T-helper 17 cell (primary cell): ENCODE measurements around the gene RBCK1. TPM values are rescaled to one million over a fixed set of nuclear protein-coding genes. Genes with fewer than 3 reads are reported as not detected.
"Not testable (repeated sequence)": the region's sequence is repeated elsewhere in the genome, so short reads cannot be mapped to it uniquely, and the experiment has no call there.

Source experiments
- ATAC-seq: fragments of 150-1000 bp; cut with Tn5 transposase; 2 replicates; pipeline ENCODE4 v1.10.0; 2021; ENCODE audit warnings: mild to moderate bottlenecking, moderate library complexity
- DNase-seq, 3 donors: peaks; one replicate each; pipeline versions ENCODE4 v3.0.0 to v3.0.0-alpha.2; 2020 to 2021
- H3K9me3 ChIP-seq: one replicate; pipeline ENCODE4 v1.7.0; 2013; ENCODE audit warnings: low read length, mild to moderate bottlenecking; ENCODE audit not compliant: control insufficient read depth, poor library complexity, severe bottlenecking
- H3K27ac Mint-ChIP-seq: one replicate; pipeline ENCODE4 v1.8.0; 2022; ENCODE audit warnings: mild to moderate bottlenecking, moderate library complexity, mixed read lengths
- H3K27me3 Mint-ChIP-seq: one replicate; pipeline ENCODE4 v1.8.0; 2022; ENCODE audit warnings: mixed read lengths
- H3K36me3 Mint-ChIP-seq: one replicate; pipeline ENCODE4 v1.8.0; 2022; ENCODE audit warnings: low read depth, mixed read lengths
- H3K4me1 Mint-ChIP-seq: one replicate; pipeline ENCODE4 v1.8.0; 2022; ENCODE audit warnings: mild to moderate bottlenecking, mixed read lengths
- H3K4me3 Mint-ChIP-seq: one replicate; pipeline ENCODE4 v1.8.0; 2022; ENCODE audit warnings: mild to moderate bottlenecking, moderate library complexity, mixed read lengths
- total RNA-seq, 4 donors: library from RNA in 2 of 4; stranded (reverse) in 2 of 4; gene quantifications; one replicate each; pipeline ENCODE4 v1.2.3 and lab custom pipeline; 2022 to 2026

RBCK1 gene
- total RNA-seq, 2 donors from 2014 or later, result 62.1 to 72.7 TPM

DNA sequence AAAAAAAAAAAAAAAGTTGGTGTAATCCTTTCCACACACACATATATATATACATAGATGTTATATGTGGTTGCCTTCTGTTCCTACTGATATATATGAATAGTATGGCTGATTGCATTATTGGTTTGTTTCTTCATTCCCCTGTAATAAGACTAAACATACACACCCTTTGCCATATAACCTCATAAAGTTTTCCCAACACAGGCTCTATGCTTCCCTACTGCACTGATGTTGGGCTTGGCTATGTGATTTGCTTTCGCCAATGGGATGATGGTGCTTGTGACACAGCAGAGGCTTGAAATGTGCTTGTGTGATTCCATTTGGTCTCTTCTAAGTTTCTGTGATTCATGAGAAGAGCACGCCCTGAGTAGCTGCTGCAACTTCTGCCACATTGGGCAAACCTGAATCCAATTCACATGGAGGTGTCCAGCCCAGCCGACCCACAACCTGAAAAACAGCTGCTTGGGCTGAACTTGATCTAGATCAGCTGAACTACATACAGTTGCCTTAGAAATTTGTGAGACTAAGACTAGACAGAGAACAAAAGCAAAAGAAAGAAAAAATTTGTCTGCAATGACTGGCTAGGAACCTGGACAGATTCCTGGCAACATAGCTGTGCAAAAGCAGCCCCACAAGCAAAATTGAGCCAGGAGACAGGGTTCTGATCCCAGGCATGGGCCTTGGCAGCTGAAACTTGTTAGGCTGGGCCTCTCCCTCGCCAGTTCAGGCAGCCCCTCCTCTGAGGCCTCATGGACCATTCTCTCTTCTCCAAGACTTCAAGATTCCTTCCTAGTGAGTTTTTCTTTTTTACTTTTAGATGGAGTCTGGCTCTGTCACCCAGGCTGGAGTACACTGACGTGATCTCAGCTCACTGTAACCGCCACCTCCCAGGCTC is 67.6 kb downstream of the RBCK1 start:
- H3K4me3 Mint-ChIP-seq, result no peak overlapping the region
- peaks cover 4% of the 10 kb centered on the region for H3K36me3 Mint-ChIP-seq
- H3K27me3 Mint-ChIP-seq, result peaks cover 4% of the 10 kb centered on the region
- H3K27ac Mint-ChIP-seq, result peak overlapping the region; percentile 74
- ATAC-seq, result no peak
- H3K9me3 ChIP-seq, result no peaks in the 10 kb centered on the region
- DNase-seq, result no peak
- H3K4me1 Mint-ChIP-seq, result peaks cover 10% of the 10 kb centered on the region

DNA sequence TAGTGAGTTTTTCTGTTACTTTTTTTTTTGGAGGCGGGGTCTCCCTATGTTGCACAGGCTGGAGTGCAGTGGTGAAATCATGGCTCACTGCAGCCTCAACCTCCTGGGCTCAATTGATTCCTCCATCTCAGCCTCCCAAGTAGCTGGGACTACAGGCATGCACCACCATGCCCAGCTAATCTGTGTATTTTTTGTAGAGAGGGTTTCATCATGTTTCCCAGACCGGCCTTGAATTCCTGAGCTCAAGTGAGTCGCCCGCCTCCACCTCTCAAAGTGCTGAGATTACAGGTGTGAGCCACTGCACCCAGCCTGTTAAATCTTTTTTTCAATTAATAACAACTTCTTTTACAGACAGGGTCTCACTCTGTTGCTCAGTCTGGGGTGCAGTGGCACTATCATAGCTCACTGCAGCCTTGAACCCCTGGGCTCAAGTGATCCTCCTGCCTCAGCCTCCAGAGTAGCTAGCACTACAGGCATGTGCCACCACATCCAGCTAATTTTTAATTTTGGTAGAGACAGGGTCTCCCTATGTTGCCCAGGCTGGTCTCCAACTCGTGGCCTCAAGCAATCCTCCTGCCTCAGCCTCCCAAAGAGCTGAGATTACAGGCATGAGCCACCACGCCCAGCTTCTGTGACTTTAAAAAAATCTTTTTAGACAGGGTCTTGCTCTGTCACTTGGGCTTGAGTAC is 68.6 kb downstream of the RBCK1 start:
- ATAC-seq, H3K27me3 Mint-ChIP-seq, H3K36me3 Mint-ChIP-seq, H3K9me3 ChIP-seq, DNase-seq, H3K4me3 Mint-ChIP-seq: not testable (repeated sequence)
- H3K27ac Mint-ChIP-seq, result peak overlapping the region; percentile 74
- peaks cover 15% of the 10 kb centered on the region for H3K4me1 Mint-ChIP-seq

DNA sequence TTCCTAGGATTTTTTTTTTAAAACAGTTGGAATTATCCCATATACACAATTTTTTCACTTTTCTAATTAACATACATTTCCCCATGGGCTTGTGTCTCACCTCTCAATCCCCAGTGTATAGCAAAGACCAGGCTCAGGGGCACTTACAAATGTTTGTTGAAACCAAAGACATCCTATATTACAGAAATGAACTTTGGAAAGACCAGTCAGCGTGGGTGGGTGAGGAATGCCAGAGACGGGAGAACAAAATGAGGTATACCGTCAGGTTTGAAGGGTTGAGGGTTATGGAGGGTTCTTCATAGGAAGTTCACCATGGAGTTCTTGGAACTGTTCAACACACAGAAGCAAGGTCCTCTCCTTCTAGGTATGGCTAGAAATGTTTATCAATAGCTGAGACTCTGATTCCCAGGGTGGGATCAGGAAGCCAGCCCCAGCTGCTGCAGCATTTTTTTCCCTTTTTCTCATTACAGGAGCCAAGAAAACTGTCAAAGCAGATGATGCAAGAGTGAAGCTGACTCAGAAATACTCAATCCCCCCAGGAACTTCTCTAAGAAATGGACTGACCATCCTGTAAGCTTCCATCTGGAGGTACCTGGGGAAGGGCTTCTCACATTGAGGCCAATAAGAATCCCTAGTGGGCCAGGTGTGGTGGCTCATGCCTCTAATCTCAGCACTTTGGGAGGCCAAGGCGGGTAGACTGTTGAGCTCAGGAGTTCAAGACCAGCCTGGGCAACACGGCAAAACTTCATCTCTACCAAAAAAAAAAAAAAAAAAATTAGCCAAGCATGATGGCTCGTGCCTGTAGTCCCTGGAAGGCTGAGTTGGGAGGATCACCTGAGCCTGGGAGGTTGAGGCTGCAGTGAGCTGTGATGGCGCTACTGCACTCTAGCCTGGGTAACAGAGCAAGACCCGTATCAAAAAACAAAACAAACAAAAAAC is 70.2 kb downstream of the RBCK1 start:
- H3K4me3 Mint-ChIP-seq, result no peak overlapping the region
- H3K4me1 Mint-ChIP-seq, result peaks cover 19% of the 10 kb centered on the region
- H3K9me3 ChIP-seq, result no peaks in the 10 kb centered on the region
- H3K36me3 Mint-ChIP-seq, result peaks cover 4% of the 10 kb centered on the region
- H3K27ac Mint-ChIP-seq, result peak overlapping the region; percentile 70
- H3K27me3 Mint-ChIP-seq, result no peaks in the 10 kb centered on the region
- no peak for ATAC-seq
- DNase-seq, result no peak

DNA sequence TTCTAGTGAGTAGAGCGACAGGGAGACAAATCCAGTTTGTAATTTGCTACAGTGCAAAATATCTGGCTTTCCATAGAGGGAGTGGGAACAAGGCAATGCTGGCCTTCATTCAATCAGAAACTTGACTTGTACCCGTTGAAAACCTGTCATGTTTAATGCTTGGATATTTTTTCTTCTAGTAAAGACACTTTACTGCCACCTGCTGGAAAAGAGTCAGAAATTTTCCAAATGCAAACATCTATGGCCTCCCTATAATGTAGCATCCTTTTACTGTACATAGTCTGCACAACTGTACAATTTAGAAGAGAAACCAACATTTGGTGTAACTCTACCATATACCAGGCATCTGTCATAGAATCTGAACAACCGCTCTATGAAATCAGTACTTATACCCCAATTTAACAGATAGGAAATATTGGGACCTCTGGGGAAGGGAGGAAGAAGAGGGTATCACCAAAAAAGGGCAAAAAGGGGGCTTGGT is 70.9 kb downstream of the RBCK1 start:
- peak overlapping the region; percentile 70 for H3K27ac Mint-ChIP-seq
- H3K4me1 Mint-ChIP-seq, result peaks cover 19% of the 10 kb centered on the region
- peaks cover 4% of the 10 kb centered on the region for H3K36me3 Mint-ChIP-seq
- no peaks in the 10 kb centered on the region for H3K27me3 Mint-ChIP-seq
- H3K9me3 ChIP-seq, result no peaks in the 10 kb centered on the region
- H3K4me3 Mint-ChIP-seq, result no peak overlapping the region
- DNase-seq (peak in 1 of 3 donors; percentile 16), ATAC-seq (peak; percentile 75)

DNA sequence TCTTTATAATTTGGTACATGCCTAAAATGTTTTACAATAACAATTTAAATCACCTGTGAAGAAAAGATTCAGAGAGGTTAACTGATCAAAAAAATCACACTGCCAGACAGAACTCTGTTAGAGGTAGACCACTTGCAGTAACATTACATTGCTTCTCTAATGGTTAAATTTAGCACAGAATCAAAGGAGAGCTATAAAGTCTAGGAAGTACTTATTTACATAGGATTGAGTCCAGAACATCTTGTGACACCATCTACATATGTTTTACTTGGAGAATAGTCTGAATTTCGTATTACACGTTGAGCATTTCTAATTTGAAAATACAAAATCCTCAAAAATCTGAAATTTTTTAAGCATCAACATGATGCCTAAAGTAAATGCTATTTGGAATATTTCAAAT is 71.4 kb downstream of the RBCK1 start:
- Mint-ChIP-seq H3K4me3 (no peak overlapping the region), H3K4me1 (peaks cover 19% of the 10 kb centered on the region), H3K27ac (peak overlapping the region; percentile 70), H3K36me3 (peaks cover 4% of the 10 kb centered on the region), H3K27me3 (no peaks in the 10 kb centered on the region)
- no peaks in the 10 kb centered on the region for H3K9me3 ChIP-seq
- DNase-seq (no peak), ATAC-seq (no peak)

DNA sequence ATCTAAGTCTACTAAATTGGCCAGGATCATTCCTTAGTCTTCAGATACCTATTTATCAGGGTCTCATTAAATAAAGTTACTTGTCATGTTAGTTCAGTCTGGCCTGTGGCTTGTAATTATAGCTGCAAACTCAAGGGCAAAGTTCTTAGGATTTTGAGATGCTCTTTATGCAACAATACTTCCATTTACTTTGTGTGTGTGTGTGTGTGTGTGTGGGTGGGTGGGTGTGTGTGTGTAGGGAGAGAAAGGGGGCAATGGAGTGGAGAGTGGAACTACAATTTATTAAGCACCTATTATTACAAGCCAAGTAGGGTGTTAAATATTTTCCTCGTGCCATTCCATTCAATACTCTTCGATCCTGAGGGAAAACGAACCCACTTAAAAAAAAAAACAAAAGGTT is 71.9 kb downstream of the RBCK1 start:
- Mint-ChIP-seq H3K4me3 (no peak overlapping the region), H3K36me3 (peaks cover 4% of the 10 kb centered on the region)

DNA sequence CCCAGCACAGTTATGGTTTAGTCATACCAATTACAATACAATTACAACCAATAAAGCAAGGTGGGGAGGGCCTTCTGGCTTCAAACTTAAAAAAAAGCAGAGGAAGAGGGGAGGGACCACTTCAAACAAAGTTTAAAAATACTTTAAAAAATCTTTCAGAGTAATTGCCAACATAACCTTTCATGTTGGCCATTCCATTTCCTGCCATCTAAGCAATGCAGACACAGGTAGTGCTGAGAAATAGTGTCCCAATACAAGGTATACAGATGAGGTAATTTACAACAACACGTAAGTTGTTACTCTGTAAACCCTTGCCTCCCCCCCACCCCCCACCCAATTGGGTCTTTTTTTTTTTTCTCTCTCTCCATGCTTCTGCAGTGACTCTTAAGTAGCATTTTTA is 73.1 kb downstream of the RBCK1 start:
- H3K4me1 Mint-ChIP-seq, result peaks cover 19% of the 10 kb centered on the region
- DNase-seq, result no peak
- H3K36me3 Mint-ChIP-seq, result peaks cover 4% of the 10 kb centered on the region
- no peak overlapping the region for H3K27ac Mint-ChIP-seq
- H3K9me3 ChIP-seq, result no peaks in the 10 kb centered on the region
- H3K4me3 Mint-ChIP-seq, result no peak overlapping the region
- ATAC-seq, result peak; percentile 60
- no peaks in the 10 kb centered on the region for H3K27me3 Mint-ChIP-seq

More for the DNA sequence above, 71.9 kb downstream of the RBCK1 start:
- Mint-ChIP-seq H3K27me3 (no peaks in the 10 kb centered on the region), H3K27ac (no peak overlapping the region), H3K4me1 (peaks cover 19% of the 10 kb centered on the region)
- no peak for DNase-seq
- ATAC-seq, result no peak
- no peaks in the 10 kb centered on the region for H3K9me3 ChIP-seq

Other genes with a start within 250 kb of the RBCK1 start
- gene DEFB128, start 218.6 kb upstream of the RBCK1 start, total RNA-seq, result not detected
- not detected for gene DEFB129, start 181.0 kb upstream of the RBCK1 start, total RNA-seq
- gene DEFB132, start 150.6 kb upstream of the RBCK1 start, total RNA-seq, result not detected
- gene C20orf96, start 117.5 kb upstream of the RBCK1 start, total RNA-seq, result 1 to 10 TPM; 2.4 to 2.7 TPM
- gene ZCCHC3, start 110.7 kb upstream of the RBCK1 start, total RNA-seq, result 10 to 100 TPM; 15.6 to 18.9 TPM
- gene SOX12, start 82.7 kb upstream of the RBCK1 start, total RNA-seq, result 1 to 10 TPM; 5.2 to 8.3 TPM
- under 1 TPM; 0.62 to 0.89 TPM for gene NRSN2, start 61.2 kb upstream of the RBCK1 start, total RNA-seq
- gene TRIB3, start 27.5 kb upstream of the RBCK1 start, total RNA-seq, result 1 to 10 TPM; 1.8 to 3.3 TPM
- gene TBC1D20, start 54.2 kb downstream of the RBCK1 start, total RNA-seq, result 10 to 100 TPM; 20.6 to 29.4 TPM
- gene CSNK2A1, start 135.5 kb downstream of the RBCK1 start, total RNA-seq, result 10 to 100 TPM; 63.8 to 69.0 TPM
- not detected for gene TCF15, start 202.0 kb downstream of the RBCK1 start, total RNA-seq
- gene SRXN1, start 244.9 kb downstream of the RBCK1 start, total RNA-seq, result 1 to 10 TPM; 2.9 to 3.5 TPM